Limb (tissue), 2 donors: ENCODE results near the gene RNF125.

Experiments
- DNase-seq, 2 donors: peaks; one replicate each; pipeline ENCODE4 v3.0.0-alpha.2; 2016; ENCODE audit errors: extremely low spot score in 2 of 2

Gene RNF125

DNA sequence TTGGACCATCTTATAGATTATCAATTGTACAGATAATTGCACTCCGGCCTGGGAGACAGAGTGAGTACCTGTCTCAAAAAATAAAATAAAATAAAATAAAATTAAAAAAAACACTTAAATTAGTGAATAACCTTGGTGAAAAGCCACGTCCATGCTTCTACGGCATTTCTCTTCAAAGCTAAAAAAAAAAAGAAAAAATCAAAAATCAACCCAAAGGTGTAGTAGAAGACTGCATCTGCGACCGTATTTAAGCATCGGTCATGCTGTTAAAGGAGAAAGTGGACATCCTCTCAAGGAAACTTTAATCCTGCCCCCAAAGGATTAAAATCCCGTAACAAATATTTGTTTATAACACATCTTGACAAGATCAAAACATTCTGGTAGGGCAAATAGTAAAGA, 72.7 kb downstream of the RNF125 start:
- DNase-seq = no peak

- peak; percentile 79 to 90 for DNase-seq
These were observed 73.2 kb downstream of the RNF125 start, which contains the start of gene RNF138 for GRCh38 chr18:32091724-32092421. TSS of gene RNF138 (plus strand) at chr18:32091874. CDS start at chr18:32092777, 903 bp downstream.

GRCh38 chr18:32092422-32093101, 73.9 kb downstream of the RNF125 start:
- peak; percentile 97 to 100 for DNase-seq

- peak; percentile 35 to 75 for DNase-seq
These were observed 74.5 kb downstream of the RNF125 start for GRCh38 chr18:32093102-32093511.

DNA sequence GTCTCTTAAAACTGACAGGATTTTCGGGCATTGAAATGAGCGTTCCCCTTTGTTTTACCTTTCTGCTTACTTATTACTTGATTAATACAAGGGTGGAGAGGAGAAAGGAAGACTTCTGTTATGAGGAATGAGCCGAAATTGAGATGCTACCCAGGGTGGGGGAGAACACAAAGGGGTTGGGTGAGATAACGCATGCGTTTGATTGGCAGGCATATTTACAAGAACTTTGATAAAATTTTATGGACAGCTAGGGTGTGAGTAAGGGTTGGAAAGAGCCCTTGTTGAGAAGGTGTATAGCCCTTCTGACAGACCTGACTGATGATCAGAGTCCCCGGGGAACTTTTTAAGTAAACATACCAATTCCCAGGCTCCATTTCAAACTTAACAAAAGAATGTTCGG, 74.9 kb downstream of the RNF125 start:
- DNase-seq = no peak

- DNase-seq = no peak
These were observed 76.7 kb downstream of the RNF125 start for GRCh38 chr18:32095192-32095899.

DNA sequence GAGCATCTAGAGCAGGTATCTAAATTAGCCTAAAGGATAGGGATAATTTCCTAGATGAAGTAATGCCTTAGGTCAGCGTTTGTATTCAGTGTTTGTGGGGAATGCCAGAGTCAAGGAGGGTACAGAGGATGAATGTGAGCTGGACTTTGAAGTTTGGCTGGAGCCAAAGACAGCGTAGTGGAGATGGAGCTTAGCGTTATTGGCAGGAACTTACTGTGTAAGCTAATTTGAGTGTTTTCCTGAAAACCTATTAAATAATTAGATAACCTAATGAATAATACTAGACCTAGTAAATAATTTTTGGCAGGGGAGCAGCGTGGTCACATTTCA, 77.2 kb downstream of the RNF125 start:
- DNase-seq = no peak

- DNase-seq = no peak
These were observed 78.3 kb downstream of the RNF125 start for GRCh38 chr18:32096946-32097345.

DNA sequence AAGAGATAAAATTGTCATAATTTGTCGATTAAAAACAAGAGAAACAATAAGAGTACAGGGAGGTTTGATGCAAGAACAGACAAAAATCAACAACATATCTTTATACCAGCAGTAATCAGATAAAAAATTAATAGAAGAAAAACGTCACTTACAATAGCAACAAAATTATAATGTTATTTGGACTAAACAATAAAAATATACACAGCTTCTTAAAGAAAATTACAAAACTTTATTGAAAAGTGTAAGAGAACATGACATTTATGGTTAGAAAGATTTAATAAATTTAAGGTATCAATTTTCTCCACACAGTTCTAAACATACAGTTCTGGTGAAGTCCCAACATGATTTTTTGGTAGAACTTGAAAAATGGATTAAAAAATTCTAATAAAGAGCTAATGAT, 85.9 kb downstream of the RNF125 start:
- no peak for DNase-seq

- no peak for DNase-seq
These were observed 91.4 kb downstream of the RNF125 start for GRCh38 chr18:32110005-32110404.

DNA sequence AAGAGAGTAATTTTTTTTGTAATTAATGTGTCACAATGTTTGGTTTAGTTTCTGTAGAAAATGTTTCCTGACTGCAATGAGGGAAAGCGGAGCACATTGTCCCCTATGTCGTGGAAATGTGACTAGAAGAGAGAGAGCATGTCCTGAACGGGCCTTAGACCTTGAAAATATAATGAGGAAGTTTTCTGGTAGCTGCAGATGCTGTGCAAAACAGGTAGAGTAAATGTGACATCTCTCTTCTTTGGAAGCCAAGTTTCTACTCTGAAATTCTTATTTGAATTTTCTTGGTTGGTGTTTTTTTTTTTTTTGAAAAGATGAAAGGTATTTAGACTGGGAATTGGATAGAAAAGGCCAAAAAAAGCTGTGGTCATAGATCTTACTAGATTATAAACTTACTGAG, 93.1 kb downstream of the RNF125 start:
- DNase-seq = no peak

GRCh38 chr18:32112826-32113225, 94.2 kb downstream of the RNF125 start:
- no peak for DNase-seq

- DNase-seq = no peak
These were observed 95.8 kb downstream of the RNF125 start for GRCh38 chr18:32114293-32114942.

DNA sequence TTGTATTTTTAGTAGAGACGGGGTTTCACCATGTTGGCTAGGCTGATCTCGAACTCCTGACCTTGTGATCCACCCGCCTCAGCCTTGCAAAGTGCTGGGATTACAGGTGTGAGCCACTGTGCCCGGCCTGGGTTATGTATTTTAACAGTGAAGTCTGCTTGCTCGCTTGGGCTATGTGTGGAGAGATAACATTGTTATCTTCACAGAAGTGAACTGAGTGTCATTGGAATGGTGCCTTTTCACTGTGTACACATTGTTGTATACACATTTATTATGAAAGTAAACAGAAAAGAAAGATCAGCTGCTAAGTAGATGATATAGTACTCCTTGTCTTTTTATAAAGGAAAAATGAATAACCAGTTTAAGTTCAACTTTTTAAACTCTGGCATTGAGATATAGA, 103.4 kb downstream of the RNF125 start:
- DNase-seq = no peak
